Stimulated activated CD8-positive, alpha-beta memory T cell treated with anti-CD3 and anti-CD28 coated beads, Interleukin-4, amount 100 ng/mL, for 24 hours (primary cell): ENCODE data around the gene INPP5E.

Source experiments
- DNase-seq: peaks from one replicate; pipeline ENCODE4 v3.0.0-alpha.2; 2020; ENCODE audit warnings: low read depth

Gene INPP5E

GRCh38 chr9:136447173-136447778, 7.6 kb upstream of the INPP5E start:
- no peak for DNase-seq

- no peak for DNase-seq
These were observed 6.2 kb upstream of the INPP5E start for GRCh38 chr9:136445799-136446198.

GRCh38 chr9:136444102-136444501, 4.5 kb upstream of the INPP5E start:
- no peak for DNase-seq

- no peak for DNase-seq
These were observed 4.0 kb upstream of the INPP5E start for GRCh38 chr9:136443687-136444086.

GRCh38 chr9:136443087-136443486, 3.4 kb upstream of the INPP5E start:
- no peak for DNase-seq

- DNase-seq: no peak
These were observed 2.6 kb upstream of the INPP5E start for GRCh38 chr9:136442265-136442664.

GRCh38 chr9:136441681-136442245, 2.1 kb upstream of the INPP5E start:
- DNase-seq: no peak

- DNase-seq: no peak
These were observed 1.6 kb upstream of the INPP5E start for GRCh38 chr9:136441191-136441680.

GRCh38 chr9:136438548-136439480, 831 bp downstream of the INPP5E start:
- peak; percentile 38 for DNase-seq

GRCh38 chr9:136437839-136438547, 1.7 kb downstream of the INPP5E start:
- no peak for DNase-seq

GRCh38 chr9:136437430-136437829, 2.2 kb downstream of the INPP5E start:
- no peak for DNase-seq

GRCh38 chr9:136436055-136436634, 3.5 kb downstream of the INPP5E start:
- no peak for DNase-seq

GRCh38 chr9:136434580-136435169, 5.0 kb downstream of the INPP5E start:
- no peak for DNase-seq

GRCh38 chr9:136433849-136434579, 5.6 kb downstream of the INPP5E start:
- DNase-seq: no peak

GRCh38 chr9:136433043-136433715, 6.5 kb downstream of the INPP5E start:
- DNase-seq: no peak

- no peak for DNase-seq
These were observed 7.1 kb downstream of the INPP5E start for GRCh38 chr9:136432591-136432990.

- DNase-seq: no peak
These were observed 7.8 kb downstream of the INPP5E start for GRCh38 chr9:136431782-136432350.

GRCh38 chr9:136430588-136431234, 8.9 kb downstream of the INPP5E start:
- no peak for DNase-seq
